Liver (tissue), 9 donors: ENCODE measurements around the gene PRXL2A. TPM values are rescaled to one million over a fixed set of nuclear protein-coding genes. Genes with fewer than 3 reads are reported as not detected.

ENCODE experiments used
- DNase-seq: peaks from one replicate; pipeline ENCODE4 v3.0.0-alpha.2; 2017; ENCODE audit warnings: low spot score
- H3K27ac ChIP-seq, 2 donors: one replicate each; pipeline ENCODE4 v1.7.0; 2013; ENCODE audit warnings: inconsistent platforms in 2 of 2, low read length in 2 of 2, control low read depth in 1 of 2, low read depth in 1 of 2, mild to moderate bottlenecking in 1 of 2
- H3K27me3 ChIP-seq, 4 donors: one replicate each; pipeline versions ENCODE4 v1.6.1 to v1.7.0; 2013; ENCODE audit warnings: low read length in 3 of 4, inconsistent platforms in 1 of 4, mild to moderate bottlenecking in 1 of 4, moderate library complexity in 1 of 4; ENCODE audit not compliant: control insufficient read depth in 4 of 4, insufficient read depth in 4 of 4
- H3K36me3 ChIP-seq, 4 donors: one replicate each; pipeline versions ENCODE4 v1.6.1 to v1.7.0; 2013; ENCODE audit warnings: low read length in 3 of 4, mild to moderate bottlenecking in 3 of 4, low read depth in 1 of 4, moderate library complexity in 1 of 4; ENCODE audit not compliant: control insufficient read depth in 4 of 4, insufficient read depth in 3 of 4
- H3K4me1 ChIP-seq, 4 donors: one replicate each; pipeline versions ENCODE4 v1.6.1 to v1.7.0; 2013; ENCODE audit warnings: low read length in 3 of 4, mild to moderate bottlenecking in 3 of 4, moderate library complexity in 1 of 4; ENCODE audit not compliant: control insufficient read depth in 4 of 4, insufficient read depth in 4 of 4
- H3K4me3 ChIP-seq, 3 donors: one replicate each; pipeline versions ENCODE4 v1.6.1 to v1.7.0; 2013; ENCODE audit warnings: low read length in 3 of 3, control low read depth in 1 of 3, low read depth in 1 of 3, mild to moderate bottlenecking in 1 of 3
- H3K9ac ChIP-seq, 2 donors: one replicate each; pipeline ENCODE4 v1.7.0; 2013; ENCODE audit warnings: low read length in 2 of 2, mild to moderate bottlenecking in 2 of 2, moderate library complexity in 2 of 2, control low read depth in 1 of 2, low read depth in 1 of 2
- H3K9me3 ChIP-seq, 4 donors: one replicate each; pipeline versions ENCODE4 v1.6.1 to v1.7.0; 2013; ENCODE audit warnings: low read length in 3 of 4; ENCODE audit not compliant: control insufficient read depth in 4 of 4
- EGR1 ChIP-seq, 2 donors: IDR thresholded peaks; 2 replicates each; pipeline ENCODE4 v1.6.1; 2016 to 2018; ENCODE audit warnings: antibody characterized with exemption in 2 of 2, low read depth in 2 of 2
- FOXA1 ChIP-seq: IDR thresholded peaks from 2 replicates; pipeline ENCODE4 v1.6.1; 2016; ENCODE audit warnings: antibody characterized with exemption
- FOXA2 ChIP-seq: IDR thresholded peaks from 2 replicates; pipeline ENCODE4 v1.6.1; 2016; ENCODE audit warnings: antibody characterized with exemption
- GABPA ChIP-seq, 2 donors: IDR thresholded peaks in 1 of 2; conservative IDR thresholded peaks in 1 of 2; 2 replicates each; pipeline ENCODE4 v1.6.1; 2016; ENCODE audit warnings: antibody characterized with exemption in 2 of 2, mild to moderate bottlenecking in 1 of 2, moderate library complexity in 1 of 2
- HNF4A ChIP-seq, 2 donors: conservative IDR thresholded peaks; 2 replicates each; pipeline ENCODE4 v1.6.1; 2016; ENCODE audit warnings: antibody characterized with exemption in 2 of 2, mild to moderate bottlenecking in 2 of 2
- HNF4G ChIP-seq: IDR thresholded peaks from 2 replicates; pipeline ENCODE4 v1.6.1; 2016; ENCODE audit warnings: antibody characterized with exemption
- JUND ChIP-seq, 2 donors: IDR thresholded peaks; 2 replicates each; pipeline ENCODE4 v1.6.1; 2016; ENCODE audit warnings: antibody characterized with exemption in 2 of 2
- NR2F2 ChIP-seq: IDR thresholded peaks from 2 replicates; pipeline ENCODE4 v1.6.1; 2016; ENCODE audit warnings: antibody characterized with exemption
- RAD21 ChIP-seq, 2 donors: IDR thresholded peaks; 2 replicates each; pipeline ENCODE4 v1.6.1; 2016; ENCODE audit warnings: antibody characterized with exemption in 2 of 2, mild to moderate bottlenecking in 2 of 2
- RXRA ChIP-seq, 2 donors: IDR thresholded peaks; 2 replicates each; pipeline ENCODE4 v1.6.1; 2017 to 2018; ENCODE audit warnings: antibody characterized with exemption in 2 of 2, mild to moderate bottlenecking in 1 of 2
- SP1 ChIP-seq: IDR thresholded peaks from 2 replicates; pipeline ENCODE4 v1.6.1; 2018; ENCODE audit warnings: antibody characterized with exemption, mild to moderate bottlenecking
- TAF1 ChIP-seq: conservative IDR thresholded peaks from 2 replicates; pipeline ENCODE4 v1.6.1; 2016; ENCODE audit warnings: antibody characterized with exemption, mild to moderate bottlenecking
- YY1 ChIP-seq: IDR thresholded peaks from 2 replicates; pipeline ENCODE4 v1.6.1; 2016; ENCODE audit warnings: antibody characterized with exemption, mild to moderate bottlenecking
- WGBS: extraction: QIAGEN DNeasy Blood & Tissue Kit; methylation state at CpG from one replicate; pipeline ENCODE4 v1.1.7; 2013; 5-methylcytosine and 5-hydroxymethylcytosine counted together
- polyA plus RNA-seq, 2 donors: library from polyadenylated mRNA; stranded (reverse) in 1 of 2; unstranded in 1 of 2; fragments of 200-250 nt in 1 of 2; fragments of >200 nt in 1 of 2; fragmentation: Nextera tagmentation in 1 of 2; extraction: Ambion mirVana in 1 of 2; gene quantifications; one replicate each; pipeline versions ENCODE4 v1.2.1 to v1.2.3, GENCODE V29; 2013 to 2015
- total RNA-seq, 2 donors: library from RNA; depleted of rRNA; stranded (reverse); fragments of >200 nt; gene quantifications; one replicate each; pipeline ENCODE4 v1.2.3, GENCODE V29; 2014
- TF ChIP-seq, protein P1 (sequence below): IDR thresholded peaks from 2 replicates; pipeline ENCODE4 v1.6.1; 2016; ENCODE audit warnings: antibody characterized with exemption
- TF ChIP-seq, protein P2 (sequence below): IDR thresholded peaks from 2 replicates; pipeline ENCODE4 v1.6.1; 2016; ENCODE audit warnings: antibody characterized with exemption
- TF ChIP-seq, protein P3 (sequence below): IDR thresholded peaks from 2 replicates; pipeline ENCODE4 v1.6.1; 2016; ENCODE audit warnings: antibody characterized with exemption
- TF ChIP-seq, protein P4 (sequence below): fragments of 150-350 bp; IDR thresholded peaks from 2 replicates; pipeline ENCODE4 v1.5.1; 2017; ENCODE audit warnings: improper control_type of control experiment, low read depth, low read length; ENCODE audit not compliant: missing input control
- donor health status: healthy.
- donor health status: healthy.
- donor health status: healthy.
- donor health status: healthy.
- donor health status: healthy.

The PRXL2A gene
- total and polyA plus RNA-seq, 4 donors, result 48.5 to 87.4 (median 54.1) TPM

DNA sequence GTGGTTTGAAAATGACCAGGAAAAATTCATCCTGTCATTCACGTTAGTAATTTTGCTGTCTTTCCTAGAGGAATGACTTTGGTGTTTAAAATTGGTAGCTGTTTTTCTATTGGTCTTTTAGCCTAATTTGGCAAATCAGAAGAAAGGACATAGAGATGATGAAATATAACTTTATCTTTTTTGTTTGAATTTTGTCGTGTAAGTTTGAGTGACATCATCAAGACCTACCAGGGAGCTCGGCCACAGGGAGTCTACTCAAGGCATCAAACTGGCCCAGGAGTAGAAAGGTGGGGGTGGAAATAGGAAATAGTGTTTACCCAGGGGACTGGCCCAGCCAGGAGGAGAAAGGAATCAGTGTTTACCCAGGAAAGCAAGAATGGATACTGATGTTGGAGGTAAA is 24.8 kb downstream of the PRXL2A start:
- no peaks in the 10 kb centered on the region for H3K4me1 ChIP-seq
- H3K36me3 ChIP-seq, result peaks cover under 1 to 20% (median 11%) of the 10 kb centered on the region in 4 donors
- H3K9me3 ChIP-seq, result no peaks in the 10 kb centered on the region
- 70% methylated on average over 3 of the region's 3 CpGs for WGBS
- no peak overlapping the region for H3K4me3 ChIP-seq
- no peaks in the 10 kb centered on the region for H3K27me3 ChIP-seq
- no peak overlapping the region for H3K27ac ChIP-seq
- no peak for DNase-seq
- TF ChIP-seq, protein P1, sequence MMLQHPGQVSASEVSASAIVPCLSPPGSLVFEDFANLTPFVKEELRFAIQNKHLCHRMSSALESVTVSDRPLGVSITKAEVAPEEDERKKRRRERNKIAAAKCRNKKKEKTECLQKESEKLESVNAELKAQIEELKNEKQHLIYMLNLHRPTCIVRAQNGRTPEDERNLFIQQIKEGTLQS, result no peak
- TF ChIP-seq SP1 (no peak), NR2F2 (no peak), RAD21 (IDR thresholded peaks at IDR 0.05) (no peak), YY1 (no peak)
- no peak overlapping the region for H3K9ac ChIP-seq

DNA sequence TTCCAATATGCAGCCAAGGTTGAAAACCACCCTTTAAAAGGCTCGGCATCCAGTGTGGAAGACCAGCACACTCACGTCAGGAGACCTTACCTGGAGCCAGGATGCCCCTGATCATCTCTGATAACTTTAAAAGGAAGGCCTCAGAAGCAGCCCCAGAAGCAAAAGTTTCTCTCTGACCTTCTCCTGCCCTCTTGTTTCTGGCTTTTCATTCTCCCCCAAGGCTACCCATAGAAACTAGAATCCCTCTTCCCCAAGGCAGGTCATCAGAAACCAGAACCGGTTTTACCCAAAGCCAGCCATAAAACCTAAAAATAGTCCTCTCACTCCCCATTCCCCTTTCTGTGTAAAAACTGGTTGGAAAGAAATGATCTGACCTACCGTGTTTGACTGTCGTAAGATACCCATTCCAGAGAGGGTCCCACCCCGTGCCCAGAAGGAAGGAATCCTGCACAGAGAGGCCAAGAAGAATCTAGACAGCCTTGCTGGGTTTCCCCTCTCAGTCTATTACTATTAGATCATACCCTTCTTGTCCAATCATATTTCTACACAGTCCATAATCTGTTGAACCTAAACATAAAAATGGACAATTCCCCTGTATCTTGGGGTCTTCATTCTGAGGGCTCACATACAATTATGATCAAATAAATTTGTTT is 28.2 kb downstream of the PRXL2A start:
- Histone ChIP-seq H3K27ac (no peak overlapping the region), H3K9ac (no peak overlapping the region), H3K36me3 (peaks cover 0 to 11% (median 3%) of the 10 kb centered on the region in 4 donors), H3K4me3 (no peak overlapping the region), H3K4me1 (no peaks in the 10 kb centered on the region), H3K9me3 (no peaks in the 10 kb centered on the region), H3K27me3 (no peaks in the 10 kb centered on the region)
- TF ChIP-seq GABPA (IDR thresholded peaks at IDR 0.05 in 1 of 2, conservative IDR thresholded peaks at IDR 0.05 in 1 of 2), result no peak
- no peak for TF ChIP-seq FOXA1
- TF ChIP-seq FOXA2, result no peak
- TF ChIP-seq EGR1 (IDR thresholded peaks at IDR 0.05; ENCODE audit: low read depth in 2 of 2), result no peak
- TF ChIP-seq, protein P2, sequence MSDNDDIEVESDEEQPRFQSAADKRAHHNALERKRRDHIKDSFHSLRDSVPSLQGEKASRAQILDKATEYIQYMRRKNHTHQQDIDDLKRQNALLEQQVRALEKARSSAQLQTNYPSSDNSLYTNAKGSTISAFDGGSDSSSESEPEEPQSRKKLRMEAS, result no peak
- no peak for TF ChIP-seq SP1
- TF ChIP-seq TAF1, result no peak
- TF ChIP-seq JUND (IDR thresholded peaks at IDR 0.05), result no peak
- TF ChIP-seq RAD21 (IDR thresholded peaks at IDR 0.05), result no peak
- no peak for TF ChIP-seq NR2F2
- no peak for TF ChIP-seq HNF4A (conservative IDR thresholded peaks at IDR 0.05)
- TF ChIP-seq, protein P3, sequence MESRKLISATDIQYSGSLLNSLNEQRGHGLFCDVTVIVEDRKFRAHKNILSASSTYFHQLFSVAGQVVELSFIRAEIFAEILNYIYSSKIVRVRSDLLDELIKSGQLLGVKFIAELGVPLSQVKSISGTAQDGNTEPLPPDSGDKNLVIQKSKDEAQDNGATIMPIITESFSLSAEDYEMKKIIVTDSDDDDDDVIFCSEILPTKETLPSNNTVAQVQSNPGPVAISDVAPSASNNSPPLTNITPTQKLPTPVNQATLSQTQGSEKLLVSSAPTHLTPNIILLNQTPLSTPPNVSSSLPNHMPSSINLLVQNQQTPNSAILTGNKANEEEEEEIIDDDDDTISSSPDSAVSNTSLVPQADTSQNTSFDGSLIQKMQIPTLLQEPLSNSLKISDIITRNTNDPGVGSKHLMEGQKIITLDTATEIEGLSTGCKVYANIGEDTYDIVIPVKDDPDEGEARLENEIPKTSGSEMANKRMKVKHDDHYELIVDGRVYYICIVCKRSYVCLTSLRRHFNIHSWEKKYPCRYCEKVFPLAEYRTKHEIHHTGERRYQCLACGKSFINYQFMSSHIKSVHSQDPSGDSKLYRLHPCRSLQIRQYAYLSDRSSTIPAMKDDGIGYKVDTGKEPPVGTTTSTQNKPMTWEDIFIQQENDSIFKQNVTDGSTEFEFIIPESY, result no peak
- TF ChIP-seq YY1, result no peak
- no peak for TF ChIP-seq RXRA (IDR thresholded peaks at IDR 0.05)
- no peak for TF ChIP-seq HNF4G
- TF ChIP-seq, protein P1, result no peak
- TF ChIP-seq, protein P4, sequence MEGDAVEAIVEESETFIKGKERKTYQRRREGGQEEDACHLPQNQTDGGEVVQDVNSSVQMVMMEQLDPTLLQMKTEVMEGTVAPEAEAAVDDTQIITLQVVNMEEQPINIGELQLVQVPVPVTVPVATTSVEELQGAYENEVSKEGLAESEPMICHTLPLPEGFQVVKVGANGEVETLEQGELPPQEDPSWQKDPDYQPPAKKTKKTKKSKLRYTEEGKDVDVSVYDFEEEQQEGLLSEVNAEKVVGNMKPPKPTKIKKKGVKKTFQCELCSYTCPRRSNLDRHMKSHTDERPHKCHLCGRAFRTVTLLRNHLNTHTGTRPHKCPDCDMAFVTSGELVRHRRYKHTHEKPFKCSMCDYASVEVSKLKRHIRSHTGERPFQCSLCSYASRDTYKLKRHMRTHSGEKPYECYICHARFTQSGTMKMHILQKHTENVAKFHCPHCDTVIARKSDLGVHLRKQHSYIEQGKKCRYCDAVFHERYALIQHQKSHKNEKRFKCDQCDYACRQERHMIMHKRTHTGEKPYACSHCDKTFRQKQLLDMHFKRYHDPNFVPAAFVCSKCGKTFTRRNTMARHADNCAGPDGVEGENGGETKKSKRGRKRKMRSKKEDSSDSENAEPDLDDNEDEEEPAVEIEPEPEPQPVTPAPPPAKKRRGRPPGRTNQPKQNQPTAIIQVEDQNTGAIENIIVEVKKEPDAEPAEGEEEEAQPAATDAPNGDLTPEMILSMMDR, result no peak
- no peak for DNase-seq
- WGBS, result 91% methylated on average over 6 of the region's 6 CpGs
